HG02588 (cell line): ENCODE data around the gene TAX1BP3.

Experiments
- ATAC-seq: cut with Tn5 transposase; IDR thresholded peaks from one replicate; pipeline ENCODE4 v1.9.1; 2021; ENCODE audit warnings: mild to moderate bottlenecking, moderate library complexity; ENCODE audit not compliant: unreplicated experiment

The TAX1BP3 gene

GRCh38 chr17:3630781-3631180, 37.6 kb downstream of the TAX1BP3 start:
- no peak for ATAC-seq

DNA sequence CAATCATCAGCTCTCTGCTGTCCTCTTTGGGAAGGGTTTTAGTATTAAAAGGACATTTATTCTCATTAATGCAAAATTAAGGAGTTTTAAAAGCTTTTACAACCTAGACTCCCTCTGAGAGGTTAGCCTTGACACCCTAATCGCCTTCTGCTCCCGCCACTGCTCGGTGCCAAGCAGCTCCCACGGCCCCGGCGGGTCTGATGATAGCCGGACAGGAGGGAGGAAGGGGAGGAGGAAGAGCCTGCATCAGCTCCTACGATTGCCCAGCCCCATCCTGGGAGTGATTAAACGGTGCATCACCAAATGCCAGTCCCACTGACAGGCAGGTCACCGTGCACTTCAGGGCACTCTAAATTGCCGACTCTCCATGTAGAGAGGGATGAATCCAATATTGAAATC, 40.6 kb downstream of the TAX1BP3 start:
- no peak for ATAC-seq

DNA sequence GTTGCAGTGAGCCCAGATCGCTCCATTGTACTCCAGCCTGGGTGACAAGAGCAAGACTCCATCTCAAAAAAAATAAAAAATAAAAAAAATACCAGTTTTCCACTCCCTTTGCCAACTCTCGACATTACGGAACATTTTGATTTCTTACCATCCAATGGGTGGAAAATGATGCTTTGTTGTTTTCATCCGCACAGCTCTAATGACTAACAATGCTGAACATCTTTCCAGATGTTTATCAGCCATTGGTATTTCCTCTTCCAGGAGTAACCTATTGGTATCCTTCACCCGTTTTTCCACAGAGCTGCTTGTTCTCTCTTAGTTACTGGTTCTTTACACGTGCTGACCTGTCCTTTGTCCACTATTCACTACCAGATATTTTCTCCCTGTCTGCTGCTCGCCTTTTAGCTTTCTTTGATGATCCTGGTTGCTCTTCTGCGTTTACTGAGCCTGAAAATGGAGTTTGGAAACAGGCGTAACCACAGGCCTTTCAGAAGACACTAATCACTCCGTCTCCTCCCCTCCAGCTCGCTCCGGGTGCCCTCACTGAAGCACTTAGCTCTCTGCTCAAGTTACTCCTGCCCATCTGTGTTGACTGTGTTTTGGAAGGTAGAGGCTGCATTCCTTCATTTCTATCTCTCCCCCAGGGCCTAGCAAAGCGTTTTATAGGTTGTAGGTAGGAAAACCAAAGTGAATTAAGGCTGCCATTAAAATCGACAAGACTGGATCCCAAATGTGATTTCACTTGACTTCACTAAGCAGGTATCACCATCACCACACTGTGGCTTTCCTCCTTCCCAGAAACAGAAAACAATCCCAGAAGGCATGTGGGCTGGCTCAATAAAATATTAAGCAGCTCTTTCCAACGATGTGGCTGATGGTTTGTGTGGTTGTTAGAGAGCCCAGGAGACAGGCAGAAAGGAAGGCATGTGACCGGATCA, 41.3 kb downstream of the TAX1BP3 start:
- no peak for ATAC-seq

- ATAC-seq: no peak
These were observed 45.3 kb downstream of the TAX1BP3 start for GRCh38 chr17:3622977-3623594.

DNA sequence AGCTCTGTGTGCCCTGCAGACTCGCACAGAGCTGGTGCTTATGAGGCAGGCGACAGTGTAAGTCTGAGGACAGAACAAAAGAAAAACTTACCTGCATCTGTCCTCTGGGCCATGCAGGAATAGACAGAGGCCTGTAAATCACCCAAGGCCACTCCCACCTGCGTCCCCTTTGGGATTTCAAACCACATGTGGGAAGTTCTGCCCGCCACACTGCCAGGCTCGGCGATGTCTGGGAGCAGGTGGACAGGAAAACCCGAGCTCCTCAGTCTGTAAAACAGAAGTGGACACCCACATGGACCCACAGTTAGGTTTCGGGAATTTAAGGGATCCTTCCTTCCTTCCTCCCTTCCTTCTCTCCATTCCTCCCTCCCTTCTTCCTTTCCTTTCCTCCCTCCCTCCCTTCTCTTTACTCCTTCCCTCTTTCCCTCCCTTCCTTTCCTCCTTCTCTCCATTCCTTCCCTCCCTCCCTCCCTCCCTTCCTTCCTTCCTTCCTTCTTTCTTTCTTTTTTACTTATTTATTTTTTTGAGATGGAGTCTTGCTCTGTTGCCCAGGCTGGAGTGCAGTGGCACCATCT, 47.1 kb downstream of the TAX1BP3 start:
- ATAC-seq: no peak

- ATAC-seq: no peak
These were observed 53.1 kb downstream of the TAX1BP3 start for GRCh38 chr17:3615160-3615870.

DNA sequence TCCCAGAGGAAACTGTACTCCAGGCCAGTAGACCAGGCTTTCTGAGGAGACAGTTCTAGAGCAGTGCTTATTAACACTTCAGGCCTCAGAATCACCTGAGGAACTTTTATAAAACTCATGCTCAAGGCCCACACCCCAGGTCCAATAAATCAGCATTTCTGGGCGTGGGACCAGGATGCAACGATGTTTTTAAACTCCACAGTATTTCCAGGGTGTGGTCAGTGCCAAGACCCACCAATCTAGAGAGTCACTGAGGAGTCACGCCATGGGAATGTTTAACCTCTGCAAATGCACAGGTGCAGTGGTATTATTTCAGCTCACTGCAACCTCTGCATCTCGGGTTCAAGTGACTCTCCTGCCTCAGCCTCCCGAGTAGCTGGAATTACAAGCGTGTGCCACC, 55.3 kb downstream of the TAX1BP3 start:
- no peak for ATAC-seq
